ENCODE data around the gene BAD. TPM values are rescaled to one million over a fixed set of nuclear protein-coding genes. Genes with fewer than 3 reads are reported as not detected.
A peak's percentile ranks its signal among the peaks of the same experiment; 100 is the strongest.

The BAD gene
- total and polyA plus RNA-seq, 10 of the 15 experiments (the other 5 are each of a cell fraction or from before 2014, with no cell fraction given): 1.5 to 67.2 (median 39.6) TPM

- peak; percentile 44; the same call in 1 of the 2 replicates for TF ChIP-seq E2F4 (IDR thresholded peaks at IDR 0.05; ENCODE audit: low read depth, low read length)
- TF ChIP-seq HDAC6 (IDR thresholded peaks at IDR 0.05; ENCODE audit: unreplicated experiment): no peak
- TF ChIP-seq POU2F2 (IDR thresholded peaks at IDR 0.05; ENCODE audit: borderline replicate concordance, low read depth, low read length): peak; percentile 58; the same call in 1 of the 3 replicates
- no peak for TF ChIP-seq ZNF384 (IDR thresholded peaks at IDR 0.05; ENCODE audit: borderline replicate concordance, low read depth, low read length)
- no peak for TF ChIP-seq SUZ12 (IDR thresholded peaks at IDR 0.05; ENCODE audit: unreplicated experiment)
- no peak for TF ChIP-seq E4F1 (IDR thresholded peaks at IDR 0.05; ENCODE audit: borderline replicate concordance, partially characterized antibody)
- TF ChIP-seq CHD4 (IDR thresholded peaks at IDR 0.05): no peak
- no peak for TF ChIP-seq BCL3 (IDR thresholded peaks at IDR 0.05; ENCODE audit: borderline replicate concordance, insufficient read depth, low read depth, low read length, poor library complexity, severe bottlenecking)
- no peak for TF ChIP-seq PAX5 (IDR thresholded peaks at IDR 0.05; ENCODE audit: borderline replicate concordance, low read depth, low read length)
- TF ChIP-seq NRF1 (conservative IDR thresholded peaks at IDR 0.05; ENCODE audit: low read depth, low read length): peak; percentile 92
- TF ChIP-seq SREBF2 (IDR thresholded peaks at IDR 0.05; ENCODE audit: low read length): no peak
- no peak for TF ChIP-seq IRF5 (IDR thresholded peaks at IDR 0.05; ENCODE audit: borderline replicate concordance)
- TF ChIP-seq NR2F1 (conservative IDR thresholded peaks at IDR 0.05): no peak
- no peak for TF ChIP-seq HSF1 (IDR thresholded peaks at IDR 0.05; ENCODE audit: low read depth, low read length)
- TF ChIP-seq CHD2 (IDR thresholded peaks at IDR 0.05; ENCODE audit: borderline replicate concordance, low read depth, low read length): no peak
- TF ChIP-seq ZNF217 (IDR thresholded peaks at IDR 0.05): no peak
- no peak; a peak in 1 of 3 replicates for TF ChIP-seq EGR1 (IDR thresholded peaks at IDR 0.05; ENCODE audit: borderline replicate concordance in 1 of 2, low read depth in 2 of 2, low read length in 2 of 2)
- peak; percentile 9; the same call in 1 of the 2 replicates for TF ChIP-seq NR2C1 (IDR thresholded peaks at IDR 0.05)
- peak; percentile 27; the same call in 1 of the 2 replicates for TF ChIP-seq NFYB (IDR thresholded peaks at IDR 0.05; ENCODE audit: insufficient read depth, low read depth, low read length)
- peak; percentile 52 for TF ChIP-seq SP1 (IDR thresholded peaks at IDR 0.05; ENCODE audit: low read depth, low read length)
- no peak for TF ChIP-seq SMAD5 (IDR thresholded peaks at IDR 0.05; ENCODE audit: low read depth)
Observed at GRCh38 chr11:64305075-64305690, 20.7 kb upstream of the BAD start, which contains the start of gene ESRRA (continued).
